ENCODE data around the gene DDAH2. TPM values are rescaled to one million over a fixed set of nuclear protein-coding genes. Genes with fewer than 3 reads are reported as not detected.
A peak's percentile ranks its signal among the peaks of the same experiment; 100 is the strongest.

DDAH2 gene
- total RNA-seq, 6 donors from 2014 or later = 46.6 to 157 (median 83.7) TPM

GRCh38 chr6:31736021-31736767 is 7.1 kb upstream of the DDAH2 start, which contains the start of gene CLIC1:
CLIC1 (minus strand) TSS chr6:31736530; CDS start chr6:31736300, 230 bp downstream.
- peak within 1 kb of the TSS; percentile 90 to 99 (median 98) for H3K27ac ChIP-seq
- no peaks in the 10 kb centered on the region for H3K9me3 ChIP-seq
- WGBS, 2 donors = 1 to 2% methylated on average over 20 to 23 of the region's 24 CpGs
- peak; percentile 91 to 93 for DNase-seq
- no peaks in the 10 kb centered on the region for H3K27me3 ChIP-seq
- peaks cover 58 to 80% (median 67%) of the 10 kb centered on the region in 4 donors for H3K4me1 ChIP-seq
- H3K36me3 ChIP-seq = peaks cover 20 to 32% (median 30%) of the 10 kb centered on the region in 4 donors
- H3K4me3 ChIP-seq = peak within 1 kb of the TSS; percentile 68 to 93 (median 73)
- ATAC-seq (ENCODE audit: low FRiP score in 2 of 2) = peak; percentile 78 to 86
- TF ChIP-seq, protein P1, sequence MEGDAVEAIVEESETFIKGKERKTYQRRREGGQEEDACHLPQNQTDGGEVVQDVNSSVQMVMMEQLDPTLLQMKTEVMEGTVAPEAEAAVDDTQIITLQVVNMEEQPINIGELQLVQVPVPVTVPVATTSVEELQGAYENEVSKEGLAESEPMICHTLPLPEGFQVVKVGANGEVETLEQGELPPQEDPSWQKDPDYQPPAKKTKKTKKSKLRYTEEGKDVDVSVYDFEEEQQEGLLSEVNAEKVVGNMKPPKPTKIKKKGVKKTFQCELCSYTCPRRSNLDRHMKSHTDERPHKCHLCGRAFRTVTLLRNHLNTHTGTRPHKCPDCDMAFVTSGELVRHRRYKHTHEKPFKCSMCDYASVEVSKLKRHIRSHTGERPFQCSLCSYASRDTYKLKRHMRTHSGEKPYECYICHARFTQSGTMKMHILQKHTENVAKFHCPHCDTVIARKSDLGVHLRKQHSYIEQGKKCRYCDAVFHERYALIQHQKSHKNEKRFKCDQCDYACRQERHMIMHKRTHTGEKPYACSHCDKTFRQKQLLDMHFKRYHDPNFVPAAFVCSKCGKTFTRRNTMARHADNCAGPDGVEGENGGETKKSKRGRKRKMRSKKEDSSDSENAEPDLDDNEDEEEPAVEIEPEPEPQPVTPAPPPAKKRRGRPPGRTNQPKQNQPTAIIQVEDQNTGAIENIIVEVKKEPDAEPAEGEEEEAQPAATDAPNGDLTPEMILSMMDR (IDR thresholded peaks at IDR 0.05) = no peak
- TF ChIP-seq POLR2AphosphoS5 (IDR thresholded peaks at IDR 0.05) = peak; percentile 97 to 99
- TF ChIP-seq EP300 (IDR thresholded peaks at IDR 0.05) = peak in 1 of 4 donors; percentile 23
- peak in 3 of 4 donors; percentile 77 to 96 (median 94) for TF ChIP-seq POLR2A (IDR thresholded peaks at IDR 0.05)

- Histone ChIP-seq H3K27me3 (no peaks in the 10 kb centered on the region), H3K9me3 (no peaks in the 10 kb centered on the region), H3K4me3 (peak overlapping the region; percentile 68 to 93 (median 73)), H3K27ac (peak overlapping the region; percentile 90 to 99 (median 98)), H3K36me3 (peaks cover 20 to 40% (median 38%) of the 10 kb centered on the region in 4 donors), H3K4me1 (peaks cover 56 to 84% (median 69%) of the 10 kb centered on the region in 4 donors)
- 0 to 1% methylated on average over 18 of the region's 18 CpGs for WGBS, 2 donors
- DNase-seq = peak in 1 of 2 donors; percentile 83
- peak in 2 of 4 donors; percentile 56 to 73 for TF ChIP-seq POLR2A (IDR thresholded peaks at IDR 0.05)
- peak in 2 of 4 donors; percentile 40 to 62 for TF ChIP-seq EP300 (IDR thresholded peaks at IDR 0.05)
- peak; percentile 90 to 93 for TF ChIP-seq POLR2AphosphoS5 (IDR thresholded peaks at IDR 0.05)
- TF ChIP-seq, protein P1 (IDR thresholded peaks at IDR 0.05) = no peak
- peak; percentile 18 to 44 for ATAC-seq (ENCODE audit: low FRiP score in 2 of 2)
Measured at GRCh38 chr6:31734821-31735406, 5.8 kb upstream of the DDAH2 start.

GRCh38 chr6:31734247-31734820 is 5.2 kb upstream of the DDAH2 start:
- Histone ChIP-seq H3K9me3 (no peaks in the 10 kb centered on the region), H3K27ac (peak overlapping the region; percentile 90 to 99 (median 98)), H3K36me3 (peaks cover 20 to 40% (median 38%) of the 10 kb centered on the region in 4 donors), H3K4me3 (peak overlapping the region; percentile 68 to 93 (median 73)), H3K4me1 (peaks cover 53 to 81% (median 66%) of the 10 kb centered on the region in 4 donors), H3K27me3 (no peaks in the 10 kb centered on the region)
- 3% methylated on average over 2 of the region's 2 CpGs; no CpG with 5 or more reads in 1 of the 2 donors for WGBS, 2 donors
- DNase-seq (no peak), ATAC-seq (ENCODE audit: low FRiP score in 2 of 2) (no peak)
- no peak for TF ChIP-seq POLR2AphosphoS5 (IDR thresholded peaks at IDR 0.05)
- TF ChIP-seq, protein P1 (IDR thresholded peaks at IDR 0.05) = no peak
- no peak for TF ChIP-seq EP300 (IDR thresholded peaks at IDR 0.05)
- TF ChIP-seq POLR2A (IDR thresholded peaks at IDR 0.05) = no peak

DNA sequence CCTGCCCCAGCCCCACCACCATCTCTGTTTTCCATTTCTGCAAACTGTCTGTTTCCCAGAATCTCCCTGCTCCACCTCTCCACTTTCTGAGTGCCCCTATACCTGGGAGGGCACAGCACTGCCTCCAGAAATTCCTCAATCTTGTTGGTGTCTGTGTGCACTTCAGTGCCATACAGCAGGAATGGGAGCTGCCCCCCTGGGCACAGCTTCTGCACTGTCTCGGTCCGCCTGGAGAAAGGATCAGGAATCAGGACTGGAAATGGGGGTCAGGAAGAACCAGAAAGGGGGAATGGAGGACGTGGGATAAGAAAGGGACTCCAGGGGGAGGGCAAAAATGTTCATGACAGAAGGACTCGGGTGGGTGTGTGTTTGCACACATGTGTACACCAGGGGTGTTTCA is 4.6 kb upstream of the DDAH2 start:
- Histone ChIP-seq H3K9me3 (no peaks in the 10 kb centered on the region), H3K36me3 (peaks cover 20 to 40% (median 38%) of the 10 kb centered on the region in 4 donors), H3K27me3 (no peaks in the 10 kb centered on the region), H3K27ac (peak overlapping the region; percentile 90 to 99 (median 98)), H3K4me1 (peaks cover 52 to 80% (median 64%) of the 10 kb centered on the region in 4 donors), H3K4me3 (peak overlapping the region in 2 of 4 donors; percentile 74 to 93)
- ATAC-seq (ENCODE audit: low FRiP score in 2 of 2) (no peak), DNase-seq (no peak)
- TF ChIP-seq POLR2AphosphoS5 (IDR thresholded peaks at IDR 0.05) (no peak), EP300 (IDR thresholded peaks at IDR 0.05) (no peak), POLR2A (IDR thresholded peaks at IDR 0.05) (no peak)
- TF ChIP-seq, protein P1 (IDR thresholded peaks at IDR 0.05) = no peak
- 69% methylated on average over 4 of the region's 4 CpGs for WGBS, 2 donors
